Astrocyte of the spinal cord (primary cell): ENCODE results near the gene DPYSL3.

Source experiments
- DNase-seq: peaks from one replicate; pipeline ENCODE4 v3.0.0; 2011; ENCODE audit warnings: low read depth, low spot score
- H3K4me3 ChIP-seq: 2 replicates; pipeline ENCODE4 v1.5.1; 2011; ENCODE audit warnings: low read depth, mild to moderate bottlenecking, low read length, moderate library complexity
- in situ Hi-C: cut with HindIII; loops from 2 replicates; pipeline ENCODE4 v1.10.0; 2017; ENCODE audit warnings: low sequenced_read_pairs
- TF ChIP-seq, protein P1 (sequence below): IDR thresholded peaks from 2 replicates; pipeline ENCODE4 v1.5.1; 2012; ENCODE audit warnings: low read depth, mild to moderate bottlenecking, low read length, inconsistent platforms

The DPYSL3 gene

DNA sequence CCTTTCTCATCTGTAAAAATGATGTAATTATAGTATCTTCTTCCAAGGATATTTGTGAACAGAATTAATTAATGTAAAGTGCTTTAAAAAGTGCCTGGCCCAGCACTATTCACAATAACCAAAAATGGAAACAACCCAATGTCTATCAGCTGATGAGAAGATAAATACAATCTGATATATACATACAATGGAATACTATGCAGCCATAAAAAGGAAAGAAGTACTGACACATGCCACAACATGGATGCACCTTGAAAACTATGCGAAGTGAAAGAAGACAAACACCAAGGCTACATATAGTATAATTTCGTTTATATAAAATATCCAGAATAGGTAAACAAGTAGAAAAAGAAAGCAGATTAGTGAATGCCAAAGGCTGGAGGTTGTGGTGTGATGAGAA is 24.1 kb downstream of the DPYSL3 start:
- TF ChIP-seq, protein P1, sequence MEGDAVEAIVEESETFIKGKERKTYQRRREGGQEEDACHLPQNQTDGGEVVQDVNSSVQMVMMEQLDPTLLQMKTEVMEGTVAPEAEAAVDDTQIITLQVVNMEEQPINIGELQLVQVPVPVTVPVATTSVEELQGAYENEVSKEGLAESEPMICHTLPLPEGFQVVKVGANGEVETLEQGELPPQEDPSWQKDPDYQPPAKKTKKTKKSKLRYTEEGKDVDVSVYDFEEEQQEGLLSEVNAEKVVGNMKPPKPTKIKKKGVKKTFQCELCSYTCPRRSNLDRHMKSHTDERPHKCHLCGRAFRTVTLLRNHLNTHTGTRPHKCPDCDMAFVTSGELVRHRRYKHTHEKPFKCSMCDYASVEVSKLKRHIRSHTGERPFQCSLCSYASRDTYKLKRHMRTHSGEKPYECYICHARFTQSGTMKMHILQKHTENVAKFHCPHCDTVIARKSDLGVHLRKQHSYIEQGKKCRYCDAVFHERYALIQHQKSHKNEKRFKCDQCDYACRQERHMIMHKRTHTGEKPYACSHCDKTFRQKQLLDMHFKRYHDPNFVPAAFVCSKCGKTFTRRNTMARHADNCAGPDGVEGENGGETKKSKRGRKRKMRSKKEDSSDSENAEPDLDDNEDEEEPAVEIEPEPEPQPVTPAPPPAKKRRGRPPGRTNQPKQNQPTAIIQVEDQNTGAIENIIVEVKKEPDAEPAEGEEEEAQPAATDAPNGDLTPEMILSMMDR: no peak
- no peak for DNase-seq
- H3K4me3 ChIP-seq: no peak overlapping the region
- in situ Hi-C loops: no loop called here

DNA sequence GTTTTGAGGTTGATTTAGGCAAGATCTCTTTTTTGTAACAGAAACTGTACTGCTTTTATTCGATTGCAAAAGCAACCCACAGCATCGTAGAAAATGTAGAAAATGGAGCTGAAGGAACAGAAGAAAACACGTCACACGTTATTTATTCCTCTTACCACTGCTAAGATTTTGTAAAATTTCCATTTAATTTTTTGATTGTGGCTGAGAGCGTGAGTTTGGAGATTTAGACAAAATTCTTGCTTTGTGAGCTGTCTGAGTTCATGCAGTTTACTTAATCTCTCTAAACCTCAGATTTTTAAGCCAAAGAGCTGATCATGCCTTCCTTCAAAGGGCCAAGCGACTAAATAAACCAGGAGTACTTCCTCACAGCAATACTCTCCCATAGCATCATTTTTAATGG is 24.8 kb downstream of the DPYSL3 start:
- H3K4me3 ChIP-seq: no peak overlapping the region
- peak; percentile 69 for DNase-seq
- TF ChIP-seq, protein P1: no peak
- in situ Hi-C loops: no loop called here

DNA sequence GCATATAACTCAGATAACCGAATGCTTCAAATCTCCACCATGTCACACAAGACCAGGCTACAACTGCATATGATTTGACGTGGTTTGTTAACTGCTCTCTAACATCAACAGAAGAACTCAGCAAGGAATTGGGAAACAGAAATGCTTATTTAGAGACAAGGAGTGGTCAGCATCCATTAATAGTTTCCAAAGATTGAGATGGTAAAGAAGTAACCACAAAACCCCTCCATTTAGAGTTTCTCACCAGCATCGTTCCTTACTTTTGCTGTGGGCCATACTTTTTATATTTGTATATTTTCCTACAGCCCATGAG is 25.2 kb downstream of the DPYSL3 start:
- no peak for DNase-seq
- no peak overlapping the region for H3K4me3 ChIP-seq
- TF ChIP-seq, protein P1: no peak
- in situ Hi-C loops: no loop called here

DNA sequence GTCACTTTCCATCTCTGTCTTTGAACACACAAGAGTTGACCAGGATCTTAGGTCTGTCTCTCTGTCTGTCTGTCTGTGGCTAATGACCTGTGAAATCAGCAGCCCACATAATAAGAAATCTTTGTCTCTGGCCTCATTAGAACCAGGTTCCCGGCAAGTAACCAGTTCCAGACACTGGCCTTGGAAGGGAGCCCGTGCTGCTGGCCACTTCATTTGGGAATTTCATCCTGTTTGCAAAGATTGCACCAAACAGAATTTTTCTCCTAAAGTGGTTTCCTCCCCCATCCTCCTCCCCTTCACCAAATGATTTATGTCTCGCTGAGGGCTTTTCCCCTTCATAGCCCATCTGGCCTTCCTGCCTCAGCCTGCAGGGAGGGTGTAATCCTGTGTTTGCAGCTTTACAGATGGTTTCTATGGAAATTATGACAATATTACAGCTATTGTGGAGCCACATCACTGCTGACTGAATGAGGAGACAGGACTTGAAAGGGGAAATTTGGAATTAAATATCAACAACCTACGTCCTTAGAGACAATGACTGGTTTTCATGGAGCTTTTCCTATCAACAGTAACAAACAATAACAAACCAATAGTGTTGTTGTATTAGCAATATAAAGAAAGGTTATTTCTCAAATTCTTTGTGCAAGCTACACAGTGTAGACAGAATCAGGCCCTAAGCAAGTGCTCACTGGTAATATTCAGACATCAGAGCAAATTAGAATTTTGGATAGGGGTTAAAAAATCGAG is 25.7 kb downstream of the DPYSL3 start:
- in situ Hi-C loops: no loop called here
- TF ChIP-seq, protein P1: no peak
- no peak overlapping the region for H3K4me3 ChIP-seq
- peak; percentile 98 for DNase-seq

DNA sequence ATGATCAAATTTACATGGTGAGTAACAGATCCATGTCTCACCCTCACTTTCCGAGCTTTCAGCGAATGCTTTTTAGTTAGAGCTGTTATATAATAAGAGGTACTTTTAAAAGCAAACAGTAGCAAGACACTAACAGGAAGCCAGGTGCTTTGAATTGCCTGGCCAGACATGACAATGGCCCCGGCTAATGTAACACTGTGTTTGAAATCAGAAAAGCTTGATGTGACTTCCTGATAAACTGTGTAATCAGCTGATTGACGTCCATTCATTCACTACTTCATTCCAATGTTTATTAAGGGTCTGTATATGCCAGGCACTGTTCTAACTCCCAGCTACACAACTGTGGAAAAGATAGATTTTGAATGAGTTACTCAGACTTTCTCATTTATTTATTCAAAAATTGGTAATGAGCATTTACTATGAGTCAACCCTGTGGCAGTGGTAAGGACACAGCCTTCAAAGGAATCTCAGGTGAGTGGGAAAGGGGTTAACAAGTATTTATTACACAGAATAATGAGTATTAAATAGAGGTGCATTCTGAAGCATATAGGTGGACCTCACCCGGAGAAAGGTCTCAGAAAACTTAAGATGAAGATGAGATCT is 26.6 kb downstream of the DPYSL3 start:
- DNase-seq: no peak
- in situ Hi-C loops: no loop called here
- TF ChIP-seq, protein P1: no peak
- H3K4me3 ChIP-seq: no peak overlapping the region

DNA sequence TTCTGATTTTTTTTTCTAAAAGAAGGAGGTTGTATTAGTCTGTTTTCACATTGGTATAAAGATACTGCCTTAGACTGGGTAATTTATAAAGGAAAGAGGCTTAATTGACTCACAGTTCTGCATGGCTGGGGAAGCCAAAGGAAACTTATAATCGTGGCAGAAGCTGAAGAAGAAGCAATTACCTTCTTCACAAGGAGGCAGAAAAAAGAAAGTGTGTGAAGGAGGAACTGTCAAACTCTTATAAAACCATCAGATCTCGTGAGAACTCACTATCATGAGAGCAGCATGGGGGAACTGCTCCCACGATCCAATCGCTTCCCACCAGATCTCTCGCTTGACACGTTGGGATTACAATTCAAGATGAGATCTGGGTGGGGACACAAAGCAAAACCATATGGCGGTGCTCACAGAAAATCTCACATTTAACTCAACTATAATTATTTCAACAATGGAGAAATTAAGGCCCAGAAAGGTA is 27.1 kb downstream of the DPYSL3 start:
- TF ChIP-seq, protein P1: no peak
- no peak for DNase-seq
- in situ Hi-C loops: no loop called here
- H3K4me3 ChIP-seq: no peak overlapping the region
